GM19023 (cell line): ENCODE measurements around the gene KCNJ14.
A peak's percentile ranks its signal among the peaks of the same experiment; 100 is the strongest.

Source experiments
- ATAC-seq: cut with Tn5 transposase; IDR thresholded peaks from one replicate; pipeline ENCODE4 v1.9.1; 2021; ENCODE audit warnings: mild to moderate bottlenecking, moderate library complexity; ENCODE audit not compliant: unreplicated experiment

KCNJ14 gene

DNA sequence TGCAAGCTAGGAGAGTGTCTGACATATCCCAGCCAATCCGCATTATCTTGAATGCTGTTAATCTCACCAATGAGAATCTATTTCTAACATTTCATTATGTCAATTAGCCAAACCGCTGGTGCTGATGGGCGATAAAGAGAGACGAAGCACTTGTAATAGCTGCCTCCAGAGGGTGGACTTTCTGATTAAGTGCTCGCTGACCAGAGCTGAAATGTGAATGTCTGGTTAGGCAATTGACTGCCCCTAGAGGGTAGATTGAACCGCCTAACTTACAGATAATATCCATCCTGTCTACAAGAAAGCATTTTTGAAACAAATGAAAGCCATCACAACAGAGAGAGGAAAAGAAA is 10.1 kb upstream of the KCNJ14 start:
- ATAC-seq: peak; percentile 24

DNA sequence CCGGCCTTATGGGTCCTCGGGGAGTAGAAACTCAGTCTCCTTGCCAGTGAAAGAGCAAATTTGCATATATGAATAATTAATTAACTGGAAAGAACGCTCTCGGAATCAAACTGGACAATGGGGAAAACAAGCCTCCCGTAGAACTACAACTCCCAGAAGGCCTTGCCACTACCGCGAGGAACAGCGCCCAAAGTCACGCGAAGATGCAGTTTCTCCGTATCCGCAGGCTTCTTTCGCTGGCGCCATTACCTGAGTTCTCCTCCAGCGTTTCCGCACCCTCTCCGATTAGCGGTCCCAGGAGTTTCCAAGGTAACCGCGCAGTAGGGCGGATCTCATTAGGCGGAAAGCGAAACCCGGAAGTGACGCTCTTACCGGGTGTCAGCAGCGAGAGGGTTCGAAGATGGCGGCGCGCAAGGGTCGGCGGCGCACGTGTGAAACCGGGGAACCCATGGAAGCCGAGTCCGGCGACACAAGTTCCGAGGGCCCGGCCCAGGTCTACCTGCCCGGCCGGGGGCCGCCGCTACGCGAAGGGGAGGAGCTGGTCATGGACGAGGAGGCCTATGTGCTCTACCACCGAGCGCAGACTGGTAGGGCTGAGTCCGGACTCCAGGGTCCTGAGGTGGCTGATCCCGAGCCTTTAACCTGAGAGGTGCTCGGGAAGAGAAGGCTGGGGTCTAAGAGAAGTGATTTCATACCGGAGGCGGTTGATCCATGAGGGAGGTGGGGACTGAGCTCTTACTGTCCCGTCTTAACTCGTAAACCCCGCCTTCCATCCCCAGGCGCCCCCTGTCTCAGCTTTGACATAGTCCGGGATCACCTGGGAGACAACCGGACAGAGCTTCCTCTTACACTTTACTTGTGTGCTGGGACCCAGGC is 9.5 kb upstream of the KCNJ14 start, which contains the start of gene GRWD1:
Gene GRWD1 (plus strand): TSS at position 378 of the 876 bp plus-strand sequence. CDS start 23 bp downstream, at position 401.
- ATAC-seq: peak; percentile 79

DNA sequence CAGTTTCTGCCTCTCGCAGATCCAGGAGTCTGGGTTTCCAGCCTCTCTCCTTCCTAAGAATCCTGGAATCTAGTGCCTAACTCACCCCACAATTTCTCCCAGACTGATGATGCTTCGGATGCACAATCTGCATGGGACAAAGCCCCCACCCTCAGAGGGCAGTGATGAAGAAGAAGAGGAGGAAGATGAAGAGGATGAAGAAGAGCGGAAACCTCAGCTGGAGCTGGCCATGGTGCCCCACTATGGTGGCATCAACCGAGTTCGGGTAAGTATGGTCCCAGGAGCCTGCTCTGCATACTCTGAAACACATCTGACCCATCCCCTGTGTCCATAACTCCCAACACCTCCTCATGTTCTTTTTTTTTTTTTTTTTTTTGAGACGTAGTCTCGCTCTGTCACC is 8.8 kb upstream of the KCNJ14 start:
- ATAC-seq: no peak

DNA sequence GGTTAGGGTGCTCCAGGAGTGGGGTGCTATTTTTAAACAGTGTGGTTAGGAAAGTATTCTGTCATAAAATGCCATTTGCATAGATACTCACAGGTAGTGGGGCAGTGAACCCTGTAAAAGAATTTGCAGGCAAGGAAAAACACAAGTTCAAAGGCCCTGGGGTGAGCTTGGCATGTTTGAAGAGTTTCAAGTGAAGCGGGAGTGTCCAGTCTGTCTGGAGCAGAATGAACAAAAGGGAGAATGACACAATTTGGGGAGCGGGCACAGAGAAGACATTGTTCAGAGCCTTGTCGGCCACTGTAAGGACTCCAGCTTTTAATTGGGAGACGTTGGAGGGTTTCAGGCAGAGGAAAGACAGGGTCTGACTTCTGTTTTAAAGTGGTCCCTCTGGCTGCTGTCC is 6.8 kb upstream of the KCNJ14 start:
- ATAC-seq: no peak

DNA sequence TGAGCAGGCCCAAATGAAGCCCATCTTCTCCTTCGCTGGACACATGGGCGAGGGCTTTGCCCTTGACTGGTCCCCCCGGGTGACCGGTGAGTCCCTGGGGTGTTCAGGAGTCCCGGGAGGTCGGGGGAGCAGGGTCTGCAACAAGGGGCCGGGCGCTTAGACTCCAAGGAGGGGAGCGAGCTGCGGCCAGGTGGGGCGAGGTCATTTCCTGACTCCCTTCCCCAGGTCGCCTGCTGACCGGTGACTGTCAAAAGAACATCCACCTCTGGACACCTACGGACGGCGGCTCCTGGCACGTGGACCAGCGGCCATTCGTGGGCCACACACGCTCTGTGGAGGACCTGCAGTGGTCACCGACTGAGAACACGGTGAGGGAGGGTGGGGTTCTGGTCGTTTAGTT is 4.9 kb upstream of the KCNJ14 start:
- no peak for ATAC-seq

DNA sequence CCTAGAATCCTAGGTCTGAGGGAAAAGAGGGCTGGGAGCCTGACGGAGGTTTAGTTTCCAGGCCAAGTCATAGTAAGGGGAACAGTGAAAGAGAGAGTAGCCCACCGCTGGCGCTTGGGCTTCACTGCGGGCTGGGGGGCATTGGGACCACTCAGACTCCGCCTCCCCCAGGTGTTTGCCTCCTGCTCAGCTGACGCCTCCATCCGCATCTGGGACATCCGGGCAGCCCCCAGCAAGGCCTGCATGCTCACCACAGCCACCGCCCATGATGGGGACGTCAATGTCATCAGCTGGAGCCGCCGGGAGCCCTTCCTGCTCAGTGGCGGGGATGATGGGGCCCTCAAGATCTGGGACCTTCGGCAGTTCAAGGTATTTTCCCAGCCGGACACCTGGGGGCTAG is 4.5 kb upstream of the KCNJ14 start:
- no peak for ATAC-seq

DNA sequence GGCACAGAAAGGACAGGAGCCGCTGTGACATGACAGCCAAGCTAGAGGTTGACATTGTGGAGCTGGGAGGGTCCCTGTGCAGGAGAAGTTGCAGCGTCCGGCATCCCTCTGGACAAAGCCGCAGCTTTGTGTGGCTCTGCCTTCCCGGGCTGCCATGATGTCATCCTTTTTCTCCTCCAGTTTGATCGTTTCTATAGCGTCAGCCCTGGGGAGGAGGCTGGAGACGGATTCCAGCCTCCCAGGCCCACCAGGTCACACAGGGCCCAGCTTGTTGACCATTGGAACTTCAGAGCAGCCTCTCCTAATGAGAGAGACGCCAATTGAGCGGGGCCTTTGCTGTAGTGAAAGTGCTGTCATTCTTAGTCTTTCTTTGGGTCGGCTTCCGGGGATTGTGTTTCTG is 3.8 kb upstream of the KCNJ14 start:
- no peak for ATAC-seq

DNA sequence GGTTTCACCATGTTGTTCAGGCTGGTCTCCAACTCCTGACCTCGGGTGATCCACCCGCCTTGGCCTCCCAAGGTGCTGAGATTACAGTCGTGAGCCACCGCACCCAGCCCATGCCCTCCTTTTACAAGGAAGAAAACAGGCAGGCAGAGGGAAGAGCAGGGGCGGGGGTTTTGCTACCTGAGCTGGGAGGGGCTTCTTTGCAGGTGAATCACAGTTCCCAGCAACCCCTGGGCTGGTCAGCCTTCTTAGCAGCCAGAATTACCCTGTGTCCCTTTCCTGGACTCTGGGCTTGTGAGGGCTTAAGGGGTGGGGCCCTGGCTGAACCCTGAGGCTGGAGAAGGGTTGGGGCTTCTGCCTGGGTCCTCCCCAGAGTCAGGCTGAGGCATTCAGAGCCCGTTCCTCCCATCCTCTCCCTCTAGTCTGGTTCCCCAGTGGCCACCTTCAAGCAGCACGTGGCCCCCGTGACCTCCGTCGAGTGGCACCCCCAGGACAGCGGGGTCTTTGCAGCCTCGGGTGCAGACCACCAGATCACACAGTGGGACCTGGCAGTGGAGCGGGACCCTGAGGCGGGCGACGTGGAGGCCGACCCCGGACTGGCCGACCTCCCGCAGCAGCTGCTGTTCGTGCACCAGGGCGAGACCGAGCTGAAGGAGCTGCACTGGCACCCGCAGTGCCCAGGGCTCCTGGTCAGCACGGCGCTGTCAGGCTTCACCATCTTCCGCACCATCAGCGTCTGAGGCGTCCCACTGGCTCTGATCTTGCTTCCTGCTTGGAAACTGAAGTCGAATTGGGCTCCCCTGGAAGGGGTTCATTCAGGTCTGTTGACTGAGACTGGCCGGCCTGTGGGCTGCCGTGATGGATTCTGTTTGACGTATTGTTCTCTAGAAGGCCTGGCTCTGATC is 2.8 kb upstream of the KCNJ14 start:
- no peak for ATAC-seq

DNA sequence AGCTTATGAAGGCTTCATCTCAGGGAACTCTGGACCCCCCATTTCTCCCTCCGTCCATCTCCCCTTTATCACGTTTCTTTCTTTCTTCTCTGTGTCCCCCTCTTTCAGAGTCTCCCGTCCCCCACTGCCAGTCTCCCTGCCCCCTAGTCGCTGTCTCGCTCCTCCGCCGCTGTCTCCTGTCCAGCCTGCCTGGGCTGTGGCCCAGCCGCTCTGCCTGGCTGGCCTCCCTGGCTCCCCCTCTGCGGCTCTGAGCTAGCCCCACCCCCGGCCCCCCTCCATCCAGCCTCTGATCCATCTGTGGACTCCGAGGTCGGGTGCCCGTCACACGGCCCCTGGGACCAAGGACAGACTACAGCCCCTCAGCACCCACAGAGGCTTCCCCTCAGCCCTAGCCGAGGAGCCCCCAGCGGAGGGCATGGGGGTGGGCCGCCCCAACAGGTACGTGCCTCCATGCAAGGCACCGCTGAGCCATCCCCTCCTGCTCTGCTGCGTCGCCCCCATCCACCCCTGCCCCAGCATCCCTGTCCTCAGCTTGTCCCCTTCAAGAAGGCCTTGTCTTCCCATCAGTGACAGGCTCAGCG is 1.1 kb upstream of the KCNJ14 start:
- no peak for ATAC-seq

DNA sequence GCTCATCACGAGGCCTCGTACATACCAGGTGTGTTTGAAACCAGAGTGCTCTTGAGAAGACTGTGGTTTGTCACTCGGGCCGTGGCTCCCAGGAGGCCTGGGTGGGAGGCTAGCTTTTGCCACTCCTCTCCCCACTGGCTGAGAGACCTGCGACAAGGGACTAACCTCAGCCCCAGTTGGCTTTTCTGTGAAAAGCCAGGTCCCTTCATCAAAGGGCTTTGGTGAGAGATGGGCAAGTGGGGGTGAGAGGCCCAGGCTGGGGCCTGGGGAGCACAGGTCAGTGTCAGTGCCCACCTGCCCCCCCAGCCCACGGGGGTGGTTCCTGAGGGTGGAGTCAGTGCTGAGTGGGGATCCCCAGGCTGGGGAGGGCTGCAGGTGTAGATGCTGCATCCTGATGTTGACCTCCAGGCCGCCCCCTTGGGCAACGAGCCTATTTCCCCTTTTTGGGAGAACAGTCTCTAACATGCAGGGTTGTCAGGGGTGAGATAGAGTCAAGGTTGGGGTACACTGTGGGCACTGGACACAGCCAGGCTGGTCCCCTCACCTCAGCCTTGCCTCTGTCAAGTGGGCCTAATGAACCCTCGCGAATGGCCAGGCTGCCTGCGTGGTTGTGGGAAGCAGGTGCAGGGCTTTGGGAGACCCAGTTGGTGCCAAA is 661 bp downstream of the KCNJ14 start:
- ATAC-seq: no peak

DNA sequence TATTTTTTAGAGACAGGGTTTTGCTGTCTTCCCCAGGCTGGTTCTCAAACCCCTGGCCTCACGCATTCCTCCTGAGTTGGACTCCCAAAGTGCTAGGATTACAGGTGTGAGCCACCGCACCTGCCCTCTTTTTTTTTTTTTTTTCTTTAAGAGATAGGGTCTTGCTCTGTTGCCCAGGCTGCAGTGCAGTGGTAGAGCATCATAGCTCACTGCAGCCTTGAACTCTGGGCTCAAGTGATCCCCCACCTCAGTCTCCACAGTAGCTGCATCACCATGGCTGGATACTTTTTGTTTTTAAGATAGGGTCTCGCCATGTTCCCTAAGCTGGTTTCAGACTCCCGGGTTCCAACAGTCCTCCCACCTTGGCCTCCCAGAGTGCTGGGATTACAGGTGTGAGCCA is 1.5 kb downstream of the KCNJ14 start:
- no peak for ATAC-seq

DNA sequence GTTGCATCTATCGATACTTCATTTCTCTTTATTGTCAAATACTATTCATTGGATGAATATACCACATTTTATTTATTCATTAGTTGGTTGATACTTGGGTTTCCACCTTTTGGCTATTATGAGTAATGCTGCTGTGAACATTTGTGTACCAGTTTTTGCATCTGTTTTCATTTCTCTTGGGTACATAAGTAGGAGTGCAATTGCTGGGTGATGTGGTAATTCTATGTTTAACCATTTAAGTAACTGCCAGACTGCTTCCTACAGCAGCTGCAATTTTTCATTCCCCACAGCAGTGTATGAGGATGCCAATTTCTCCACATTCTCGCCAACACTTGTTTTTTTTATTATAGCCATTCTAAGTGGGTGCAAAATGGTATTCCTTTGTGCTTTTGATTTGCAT is 2.6 kb downstream of the KCNJ14 start:
- ATAC-seq: no peak

DNA sequence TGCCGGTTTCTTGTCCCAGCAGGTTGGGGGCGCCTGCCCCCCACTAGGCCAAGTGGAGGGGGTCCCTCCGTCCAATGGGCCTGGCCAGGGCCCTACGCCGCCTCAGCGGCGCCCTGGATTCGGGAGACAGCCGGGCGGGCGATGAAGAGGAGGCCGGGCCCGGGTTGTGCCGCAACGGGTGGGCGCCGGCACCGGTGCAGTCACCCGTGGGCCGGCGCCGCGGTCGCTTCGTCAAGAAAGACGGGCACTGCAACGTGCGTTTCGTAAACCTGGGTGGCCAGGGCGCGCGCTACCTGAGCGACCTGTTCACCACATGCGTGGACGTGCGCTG is 6.2 kb downstream of the KCNJ14 start:
- ATAC-seq: no peak

DNA sequence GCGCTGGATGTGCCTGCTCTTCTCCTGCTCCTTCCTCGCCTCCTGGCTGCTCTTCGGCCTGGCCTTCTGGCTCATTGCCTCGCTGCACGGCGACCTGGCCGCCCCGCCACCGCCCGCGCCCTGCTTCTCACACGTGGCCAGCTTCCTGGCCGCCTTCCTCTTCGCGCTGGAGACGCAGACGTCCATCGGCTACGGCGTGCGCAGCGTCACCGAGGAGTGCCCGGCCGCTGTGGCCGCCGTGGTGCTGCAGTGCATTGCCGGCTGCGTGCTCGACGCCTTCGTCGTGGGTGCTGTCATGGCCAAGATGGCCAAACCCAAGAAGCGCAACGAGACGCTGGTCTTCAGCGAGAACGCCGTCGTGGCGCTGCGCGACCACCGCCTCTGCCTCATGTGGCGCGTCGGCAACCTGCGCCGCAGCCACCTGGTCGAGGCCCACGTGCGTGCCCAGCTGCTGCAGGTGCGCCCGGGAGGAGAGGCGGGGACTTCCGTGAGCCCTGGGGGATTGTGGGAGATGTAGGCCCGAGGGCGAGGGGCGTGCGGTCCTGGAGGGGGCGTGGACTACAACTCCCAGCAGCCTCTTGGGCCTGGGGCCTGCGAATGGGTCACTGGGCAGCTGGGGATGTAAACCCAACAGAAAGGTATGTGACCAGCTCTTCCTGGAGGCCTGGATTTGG is 6.7 kb downstream of the KCNJ14 start:
- ATAC-seq: no peak

DNA sequence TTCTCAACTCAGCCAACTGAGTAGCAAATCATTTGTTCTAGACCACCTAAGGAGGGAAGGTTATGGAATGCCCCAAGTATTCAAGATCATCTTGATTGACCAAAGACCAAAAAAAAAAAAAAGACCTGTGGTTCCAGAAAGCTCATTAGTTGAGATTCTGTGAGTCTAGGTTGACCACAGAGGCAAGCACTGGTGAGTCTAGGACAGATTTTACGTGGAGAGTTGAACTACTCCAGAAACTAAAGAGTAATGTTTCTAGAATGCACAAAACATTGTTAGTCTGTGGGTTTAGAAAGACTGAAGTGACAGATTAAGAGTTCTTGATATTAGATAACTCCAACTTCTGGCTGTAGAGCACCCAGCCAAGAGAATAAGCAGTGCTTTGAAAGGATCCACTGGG is 9.8 kb downstream of the KCNJ14 start:
- ATAC-seq: no peak

DNA sequence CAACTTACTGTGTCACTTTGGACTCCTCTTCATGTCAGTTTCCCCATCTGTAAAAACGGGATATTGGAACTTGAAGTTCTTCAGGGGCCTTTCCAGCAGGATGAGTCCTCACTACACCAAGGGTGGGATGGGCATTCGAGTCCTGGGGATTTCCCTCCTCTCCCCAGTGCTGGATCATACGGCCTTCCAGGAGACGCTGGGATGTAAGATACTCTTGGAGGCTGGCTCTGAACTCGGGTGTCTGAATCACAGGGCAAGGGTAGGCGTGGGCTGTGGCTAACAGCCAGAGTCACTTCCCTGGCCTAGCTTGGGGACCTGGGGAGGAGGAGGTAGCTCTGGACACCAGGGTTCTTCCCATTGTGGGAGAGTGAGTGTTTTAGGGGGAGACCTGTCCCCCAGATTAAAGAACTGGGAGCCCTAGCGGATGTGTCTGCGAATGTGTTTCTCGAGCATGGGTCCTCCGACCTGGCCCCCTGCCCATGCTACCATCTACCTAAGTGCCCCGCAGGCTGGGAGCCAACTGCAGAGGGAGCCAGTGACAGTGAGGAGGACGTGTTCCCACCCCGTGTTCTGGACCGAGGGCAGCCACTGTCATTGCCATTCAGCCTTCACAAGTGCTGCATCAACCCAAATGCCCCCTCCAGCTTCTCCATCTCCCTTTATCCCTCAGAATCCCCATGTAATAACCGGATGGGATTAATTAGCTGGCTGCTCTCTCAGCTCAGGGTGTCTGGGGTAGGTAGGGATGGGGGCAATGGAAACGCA is 11.4 kb downstream of the KCNJ14 start:
- no peak for ATAC-seq

DNA sequence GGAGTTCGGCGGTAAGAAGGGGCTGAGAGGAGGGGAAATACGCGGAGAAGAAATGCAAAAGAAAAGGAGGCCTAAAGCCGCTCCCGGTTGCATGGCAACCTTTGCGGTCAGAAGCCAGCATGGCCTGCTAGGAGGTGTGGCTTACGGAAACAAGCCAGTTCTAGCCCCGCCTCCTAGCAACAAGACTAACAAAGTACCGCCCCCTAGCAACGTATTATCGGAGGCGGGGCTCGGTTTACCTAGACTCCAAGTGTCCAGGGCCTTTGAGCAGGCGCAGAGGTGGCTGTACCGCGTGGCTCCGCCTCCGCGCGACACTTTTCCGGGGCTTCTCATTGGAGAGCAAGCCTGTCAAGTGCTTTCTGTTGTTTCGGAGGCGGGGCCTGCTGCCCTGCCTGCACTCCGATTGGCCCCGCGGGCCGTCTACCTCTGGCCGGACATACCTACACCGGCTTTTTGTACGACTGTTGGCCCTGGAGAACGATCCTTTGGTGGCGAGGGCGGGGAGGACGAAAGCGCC is 13.5 kb downstream of the KCNJ14 start:
- peak; percentile 90 for ATAC-seq

DNA sequence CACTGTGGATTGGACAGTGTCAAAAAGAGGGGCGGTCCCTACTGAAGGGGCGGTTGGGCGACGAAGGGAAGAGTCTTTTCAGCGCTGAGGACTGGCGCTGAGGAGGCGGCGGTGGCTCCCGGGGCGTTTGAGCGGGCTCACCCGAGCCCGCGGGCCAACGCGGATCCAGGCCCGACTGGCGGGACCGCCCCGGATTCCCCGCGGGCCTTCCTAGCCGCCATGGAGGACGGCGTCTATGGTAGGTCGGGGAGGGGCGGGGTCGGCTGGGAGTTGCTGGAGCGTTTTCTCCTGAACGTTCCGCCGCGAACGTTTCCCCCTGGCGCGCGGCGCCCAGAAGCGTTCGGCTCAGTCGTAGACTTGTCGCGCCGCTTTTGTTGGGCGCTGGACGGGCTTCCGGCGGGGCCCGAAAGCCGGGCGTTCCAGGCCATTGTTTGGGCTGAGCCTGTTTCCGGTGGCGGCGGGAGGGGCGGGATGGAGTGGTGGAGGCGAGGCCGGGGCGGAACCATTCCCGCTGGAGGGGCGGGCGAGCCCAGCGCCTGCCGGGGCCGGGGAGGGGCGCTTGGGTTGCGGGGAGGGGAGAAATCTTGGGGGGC is 14.0 kb downstream of the KCNJ14 start, which contains the start of gene CYTH2:
Gene CYTH2 (plus strand): TSS at position 81 of the 593 bp plus-strand sequence. CDS start 139 bp downstream, at position 220.
- peak; percentile 21 for ATAC-seq
